ENCODE results near the gene SEC63. TPM values are rescaled to one million over a fixed set of nuclear protein-coding genes. Genes with fewer than 3 reads are reported as not detected.
"Not testable (repeated sequence)": the region's sequence is repeated elsewhere in the genome, so short reads cannot be mapped to it uniquely, and the experiment has no call there.

SEC63 gene
- total RNA-seq, 1 experiment from 2014 or later: 51.3 TPM

DNA sequence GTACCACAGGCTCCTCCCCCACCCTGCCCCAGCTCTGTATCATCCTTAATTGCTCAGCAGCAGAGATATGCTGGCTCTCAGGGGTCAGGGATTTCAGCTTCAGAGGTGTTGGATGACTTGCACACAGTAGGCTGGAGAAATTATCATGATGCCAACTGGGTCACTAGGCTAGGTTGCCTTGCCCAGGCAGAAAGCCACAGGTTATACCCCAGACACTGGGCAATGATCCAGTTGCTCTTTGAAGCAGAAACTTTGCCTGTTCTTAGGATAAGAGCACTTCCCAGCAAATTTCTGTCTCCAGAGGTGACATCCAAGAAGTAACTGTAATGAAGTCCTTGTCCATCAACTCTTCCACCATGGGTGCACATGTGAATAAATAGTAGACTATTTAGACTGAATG lies 95.6 kb downstream of the SEC63 start:
- Histone ChIP-seq H3K4me1 (ENCODE audit: control insufficient read depth in 1 of 2, insufficient read depth in 2 of 2, low read length in 2 of 2) (no peaks in the 10 kb centered on the region), H3K9me2 (ENCODE audit: insufficient read depth) (no peaks in the 10 kb centered on the region), H3K79me2 (ENCODE audit: insufficient read depth, low read length) (no peaks in the 10 kb centered on the region), H2AFZ (ENCODE audit: low read depth, low read length, poor library complexity, severe bottlenecking) (no peak overlapping the region), H4K20me1 (ENCODE audit: insufficient read depth) (no peaks in the 10 kb centered on the region), H3K27me3 (ENCODE audit: insufficient read depth, low read length) (no peaks in the 10 kb centered on the region), H3K36me3 (ENCODE audit: control insufficient read depth in 1 of 2, insufficient read depth in 2 of 2, low read length in 2 of 2) (no peaks in the 10 kb centered on the region), H3K4me3 (replicated peaks in 1 of 2; ENCODE audit: low read depth in 1 of 2, low read length in 2 of 2) (no peak overlapping the region), H3K9me3 (ENCODE audit: control insufficient read depth in 1 of 2, insufficient read depth in 1 of 2, low read depth in 1 of 2, low read length in 2 of 2) (no peaks in the 10 kb centered on the region), H3K4me2 (ENCODE audit: low read length) (no peak overlapping the region), H3K9ac (ENCODE audit: low read length) (no peak overlapping the region), H3K27ac (ENCODE audit: low read depth, low read length) (no peak overlapping the region)
- no TSS peak for BruUV-seq (replicated peaks)
- intact Hi-C loops (cut with micrococcal nuclease): no loop called here
- ChIA-PET RAD21 (ENCODE audit: low non-redundant PET in 1 of 2, low total read pairs in 2 of 2, uncharacterized antibody in 2 of 2, unreplicated experiment in 2 of 2) (no interaction called here), CTCF (no interaction called here), POLR2A (no interaction called here)
- DNase-seq (ENCODE audit: low read depth, low spot score): no peak
- no peak for TF ChIP-seq POLR2A (IDR thresholded peaks at IDR 0.05; ENCODE audit: borderline replicate concordance, extremely low read depth, insufficient read depth, insufficient read length)
- no peak for TF ChIP-seq EGR1 (IDR thresholded peaks at IDR 0.05; ENCODE audit: low read depth)
- TF ChIP-seq CBX3 (IDR thresholded peaks at IDR 0.05; ENCODE audit: low read depth): no peak
- no peak for TF ChIP-seq CEBPB (IDR thresholded peaks at IDR 0.05; ENCODE audit: low read depth)
- no peak for TF ChIP-seq EZH2phosphoT487 (IDR thresholded peaks at IDR 0.05; ENCODE audit: borderline replicate concordance)
- no peak for TF ChIP-seq TCF7L2 (IDR thresholded peaks at IDR 0.05; ENCODE audit: borderline replicate concordance, extremely low read depth, insufficient read depth, insufficient read length)
- no peak for TF ChIP-seq REST (IDR thresholded peaks at IDR 0.05; ENCODE audit: low read depth)
- no peak for TF ChIP-seq ZFX (IDR thresholded peaks at IDR 0.05)
- TF ChIP-seq FOSL1 (IDR thresholded peaks at IDR 0.05; ENCODE audit: low read depth): no peak
- ATAC-seq: no peak

DNA sequence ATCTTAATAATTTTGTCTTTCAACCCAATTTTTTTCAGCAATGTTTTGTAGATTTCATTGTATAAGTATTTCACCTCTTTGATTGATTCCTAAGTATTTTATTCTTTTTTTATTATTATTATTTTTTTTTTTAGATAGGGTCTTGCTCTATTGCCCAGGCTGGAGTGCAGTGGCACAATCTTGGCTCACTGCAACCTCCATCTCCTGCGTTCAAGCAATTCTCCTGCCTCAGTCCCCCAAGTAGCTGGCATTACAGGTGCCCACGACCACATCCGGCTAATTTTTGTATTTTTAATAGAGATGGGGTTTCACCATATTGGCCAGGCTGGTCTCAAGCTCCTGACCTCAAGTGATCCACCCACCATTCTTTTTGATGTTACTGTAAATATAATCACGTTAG lies 97.0 kb downstream of the SEC63 start:
- DNase-seq (ENCODE audit: low read depth, low spot score); H4K20me1 ChIP-seq (ENCODE audit: insufficient read depth); CTCF ChIA-PET; intact Hi-C loops (cut with micrococcal nuclease); H3K9me2 ChIP-seq (ENCODE audit: insufficient read depth); RAD21 ChIA-PET (ENCODE audit: low non-redundant PET in 1 of 2, low total read pairs in 2 of 2, uncharacterized antibody in 2 of 2, unreplicated experiment in 2 of 2); H3K36me3 ChIP-seq (ENCODE audit: control insufficient read depth in 1 of 2, insufficient read depth in 2 of 2, low read length in 2 of 2); H3K27me3 ChIP-seq (ENCODE audit: insufficient read depth, low read length); H3K79me2 ChIP-seq (ENCODE audit: insufficient read depth, low read length); H3K9ac ChIP-seq (ENCODE audit: low read length); H3K9me3 ChIP-seq (ENCODE audit: control insufficient read depth in 1 of 2, insufficient read depth in 1 of 2, low read depth in 1 of 2, low read length in 2 of 2); ATAC-seq; POLR2A ChIA-PET; H3K4me3 ChIP-seq (replicated peaks in 1 of 2; ENCODE audit: low read depth in 1 of 2, low read length in 2 of 2); H3K4me2 ChIP-seq (ENCODE audit: low read length); BruUV-seq (replicated peaks); H3K4me1 ChIP-seq (ENCODE audit: control insufficient read depth in 1 of 2, insufficient read depth in 2 of 2, low read length in 2 of 2); H3K27ac ChIP-seq (ENCODE audit: low read depth, low read length); H2AFZ ChIP-seq (ENCODE audit: low read depth, low read length, poor library complexity, severe bottlenecking): not testable (repeated sequence)

- H3K79me2 ChIP-seq (ENCODE audit: insufficient read depth, low read length); CTCF ChIA-PET; ATAC-seq; H3K9me3 ChIP-seq (ENCODE audit: control insufficient read depth in 1 of 2, insufficient read depth in 1 of 2, low read depth in 1 of 2, low read length in 2 of 2); H4K20me1 ChIP-seq (ENCODE audit: insufficient read depth); POLR2A ChIA-PET; intact Hi-C loops (cut with micrococcal nuclease); H3K4me1 ChIP-seq (ENCODE audit: control insufficient read depth in 1 of 2, insufficient read depth in 2 of 2, low read length in 2 of 2); H3K27me3 ChIP-seq (ENCODE audit: insufficient read depth, low read length); RAD21 ChIA-PET (ENCODE audit: low non-redundant PET in 1 of 2, low total read pairs in 2 of 2, uncharacterized antibody in 2 of 2, unreplicated experiment in 2 of 2); H3K9ac ChIP-seq (ENCODE audit: low read length); H3K27ac ChIP-seq (ENCODE audit: low read depth, low read length); H3K9me2 ChIP-seq (ENCODE audit: insufficient read depth); BruUV-seq (replicated peaks); H2AFZ ChIP-seq (ENCODE audit: low read depth, low read length, poor library complexity, severe bottlenecking); H3K36me3 ChIP-seq (ENCODE audit: control insufficient read depth in 1 of 2, insufficient read depth in 2 of 2, low read length in 2 of 2); DNase-seq (ENCODE audit: low read depth, low spot score); H3K4me3 ChIP-seq (replicated peaks in 1 of 2; ENCODE audit: low read depth in 1 of 2, low read length in 2 of 2); H3K4me2 ChIP-seq (ENCODE audit: low read length): not testable (repeated sequence)
Measured at GRCh38 chr6:107860144-107860543, 97.9 kb downstream of the SEC63 start.

Data from HCT116 (cell line).